GM21825 (cell line): ENCODE data around the gene ZNF621.
"Not testable (repeated sequence)": the region's sequence is repeated elsewhere in the genome, so short reads cannot be mapped to it uniquely, and the experiment has no call there.

Experiments
- ATAC-seq: cut with Tn5 transposase; IDR thresholded peaks from one replicate; pipeline ENCODE4 v1.9.1; 2021; ENCODE audit warnings: mild to moderate bottlenecking, moderate library complexity; ENCODE audit not compliant: unreplicated experiment

ZNF621 gene

GRCh38 chr3:40532252-40532651 is 7.5 kb downstream of the ZNF621 start:
- ATAC-seq, result no peak

- ATAC-seq, result no peak
These were observed 9.5 kb downstream of the ZNF621 start for GRCh38 chr3:40534283-40534682.

GRCh38 chr3:40546816-40547215 is 22.1 kb downstream of the ZNF621 start:
- no peak for ATAC-seq

GRCh38 chr3:40550167-40550566 is 25.4 kb downstream of the ZNF621 start:
- no peak for ATAC-seq

GRCh38 chr3:40557575-40558161 is 32.9 kb downstream of the ZNF621 start:
- ATAC-seq, result no peak

GRCh38 chr3:40562482-40562881 is 37.7 kb downstream of the ZNF621 start:
- ATAC-seq, result not testable (repeated sequence)

- ATAC-seq, result not testable (repeated sequence)
These were observed 40.9 kb downstream of the ZNF621 start for GRCh38 chr3:40565629-40566028.

- ATAC-seq, result no peak
These were observed 41.9 kb downstream of the ZNF621 start for GRCh38 chr3:40566694-40567093.

- ATAC-seq, result no peak
These were observed 47.8 kb downstream of the ZNF621 start for GRCh38 chr3:40572588-40572987.

- no peak for ATAC-seq
These were observed 49.3 kb downstream of the ZNF621 start for GRCh38 chr3:40574050-40574449.

GRCh38 chr3:40574661-40575060 is 49.9 kb downstream of the ZNF621 start:
- no peak for ATAC-seq

GRCh38 chr3:40576396-40576795 is 51.6 kb downstream of the ZNF621 start:
- no peak for ATAC-seq

- no peak for ATAC-seq
These were observed 55.8 kb downstream of the ZNF621 start for GRCh38 chr3:40580494-40581091.

- no peak for ATAC-seq
These were observed 56.4 kb downstream of the ZNF621 start for GRCh38 chr3:40581166-40581565.

- ATAC-seq, result no peak
These were observed 57.8 kb downstream of the ZNF621 start for GRCh38 chr3:40582401-40583027.

GRCh38 chr3:40583691-40584090 is 58.9 kb downstream of the ZNF621 start:
- ATAC-seq, result no peak

GRCh38 chr3:40584625-40585189 is 59.9 kb downstream of the ZNF621 start:
- peak; percentile 64 for ATAC-seq

GRCh38 chr3:40585381-40586016 is 60.7 kb downstream of the ZNF621 start:
- ATAC-seq, result no peak

- ATAC-seq, result no peak
These were observed 62.1 kb downstream of the ZNF621 start for GRCh38 chr3:40586901-40587300.

GRCh38 chr3:40588406-40588805 is 63.6 kb downstream of the ZNF621 start:
- no peak for ATAC-seq
